A549 treated with dexamethasone at 1 μM for 4 hours (cell line): Measurements from ENCODE around the gene IZUMO3. TPM values are rescaled to one million over a fixed set of nuclear protein-coding genes. Genes with fewer than 3 reads are reported as not detected.

Experiments used
- total RNA-seq: library from RNA; stranded (reverse); fragments of 200-300 nt; extraction: Qiagen RNA extraction; gene quantifications from 5 replicates; pipeline ENCODE4 v1.2.3, GENCODE V29; 2022

The IZUMO3 gene, protein sequence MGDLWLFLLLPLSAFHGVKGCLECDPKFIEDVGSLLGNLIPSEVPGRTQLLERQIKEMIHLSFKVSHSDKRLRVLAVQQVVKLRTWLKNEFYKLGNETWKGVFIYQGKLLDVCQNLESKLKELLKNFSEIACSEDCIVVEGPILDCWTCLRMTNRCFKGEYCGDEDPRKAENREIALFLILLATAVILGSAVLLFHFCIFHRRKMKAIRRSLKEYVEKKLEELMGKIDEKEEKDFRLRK
- total RNA-seq, result not detected in 5 replicates

DNA sequence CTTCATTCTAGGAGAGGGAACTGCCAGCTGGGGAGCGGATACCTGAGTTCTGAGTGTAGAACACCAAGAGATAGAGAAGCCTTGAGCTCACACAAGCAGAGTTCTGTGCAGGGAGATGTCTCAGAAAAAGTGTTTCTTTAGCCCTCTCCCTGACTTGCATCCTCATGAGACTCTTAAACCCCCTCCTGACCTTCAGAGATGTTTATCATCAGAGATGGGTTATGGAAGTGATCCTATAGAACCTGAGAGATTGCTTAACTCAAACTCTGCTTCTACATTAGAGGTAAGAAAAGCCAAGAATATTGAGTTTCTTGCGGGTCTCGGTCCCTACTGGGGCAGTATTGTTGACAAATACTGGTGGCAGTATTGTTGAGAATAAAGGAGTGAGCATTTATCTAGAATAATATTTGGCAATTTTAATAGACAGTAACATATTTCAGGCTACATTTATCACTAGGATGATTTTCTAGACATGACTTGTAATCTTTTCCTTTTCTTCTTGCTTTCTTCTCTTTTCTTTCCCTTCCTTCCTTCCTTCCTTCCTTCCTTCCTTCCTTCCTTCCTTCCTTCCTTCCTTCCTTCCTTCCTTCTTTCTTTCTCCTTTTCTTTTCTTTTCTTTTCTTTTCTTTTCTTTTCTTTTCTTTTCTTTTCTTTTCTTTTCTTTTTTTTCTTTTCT, at the start of gene IZUMO3:
Gene IZUMO3, minus strand, starts transcription at position 51 of the 676 bp plus-strand sequence. CDS start 248 bp downstream, outside the sequence.

